ENCODE data around the gene UBE2E2.

- TF ChIP-seq, protein P1, sequence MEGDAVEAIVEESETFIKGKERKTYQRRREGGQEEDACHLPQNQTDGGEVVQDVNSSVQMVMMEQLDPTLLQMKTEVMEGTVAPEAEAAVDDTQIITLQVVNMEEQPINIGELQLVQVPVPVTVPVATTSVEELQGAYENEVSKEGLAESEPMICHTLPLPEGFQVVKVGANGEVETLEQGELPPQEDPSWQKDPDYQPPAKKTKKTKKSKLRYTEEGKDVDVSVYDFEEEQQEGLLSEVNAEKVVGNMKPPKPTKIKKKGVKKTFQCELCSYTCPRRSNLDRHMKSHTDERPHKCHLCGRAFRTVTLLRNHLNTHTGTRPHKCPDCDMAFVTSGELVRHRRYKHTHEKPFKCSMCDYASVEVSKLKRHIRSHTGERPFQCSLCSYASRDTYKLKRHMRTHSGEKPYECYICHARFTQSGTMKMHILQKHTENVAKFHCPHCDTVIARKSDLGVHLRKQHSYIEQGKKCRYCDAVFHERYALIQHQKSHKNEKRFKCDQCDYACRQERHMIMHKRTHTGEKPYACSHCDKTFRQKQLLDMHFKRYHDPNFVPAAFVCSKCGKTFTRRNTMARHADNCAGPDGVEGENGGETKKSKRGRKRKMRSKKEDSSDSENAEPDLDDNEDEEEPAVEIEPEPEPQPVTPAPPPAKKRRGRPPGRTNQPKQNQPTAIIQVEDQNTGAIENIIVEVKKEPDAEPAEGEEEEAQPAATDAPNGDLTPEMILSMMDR (conservative IDR thresholded peaks at IDR 0.05; ENCODE audit: low read length): no peak
- no peak for TF ChIP-seq EZH2phosphoT487 (IDR thresholded peaks at IDR 0.05; ENCODE audit: borderline replicate concordance)
These were observed 165.6 kb downstream of the UBE2E2 start for GRCh38 chr3:23368731-23369130.
